Astrocyte of the hippocampus (primary cell): Measurements from ENCODE around the gene FAM9C.
A peak's percentile ranks its signal among the peaks of the same experiment; 100 is the strongest.
"Not testable (repeated sequence)": the region's sequence is repeated elsewhere in the genome, so short reads cannot be mapped to it uniquely, and the experiment has no call there.

Experiments used
- DNase-seq: peaks from one replicate; pipeline ENCODE4 v3.0.0; 2011; ENCODE audit warnings: low read depth, low spot score

The FAM9C gene

GRCh38 chrX:13044441-13044840 lies at the start of gene FAM9C:
FAM9C (minus strand) TSS chrX:13044620; CDS start chrX:13043789, 831 bp downstream.
- DNase-seq: no peak

GRCh38 chrX:13093529-13094140 lies 49.2 kb upstream of the FAM9C start:
- DNase-seq: no peak

GRCh38 chrX:13092455-13092941 lies 48.1 kb upstream of the FAM9C start:
- no peak for DNase-seq

- no peak for DNase-seq
These were observed 46.8 kb upstream of the FAM9C start for GRCh38 chrX:13091111-13091765.

GRCh38 chrX:13090339-13091110 lies 46.1 kb upstream of the FAM9C start:
- DNase-seq: no peak

GRCh38 chrX:13090027-13090338 lies 45.6 kb upstream of the FAM9C start:
- no peak for DNase-seq

- DNase-seq: no peak
These were observed 43.7 kb upstream of the FAM9C start for GRCh38 chrX:13088156-13088487.

GRCh38 chrX:13087322-13088155 lies 43.1 kb upstream of the FAM9C start:
- peak; percentile 35 for DNase-seq

- not testable (repeated sequence) for DNase-seq
These were observed 42.4 kb upstream of the FAM9C start for GRCh38 chrX:13086793-13087321.

GRCh38 chrX:13086076-13086475 lies 41.7 kb upstream of the FAM9C start:
- DNase-seq: no peak

GRCh38 chrX:13085526-13085925 lies 41.1 kb upstream of the FAM9C start:
- no peak for DNase-seq

- DNase-seq: no peak
These were observed 40.2 kb upstream of the FAM9C start for GRCh38 chrX:13084611-13085010.

- not testable (repeated sequence) for DNase-seq
These were observed 39.4 kb upstream of the FAM9C start for GRCh38 chrX:13083755-13084326.

GRCh38 chrX:13082206-13083065 lies 38.0 kb upstream of the FAM9C start:
- no peak for DNase-seq

GRCh38 chrX:13081395-13082205 lies 37.2 kb upstream of the FAM9C start:
- no peak for DNase-seq

GRCh38 chrX:13080128-13080795 lies 35.8 kb upstream of the FAM9C start:
- DNase-seq: no peak

GRCh38 chrX:13078739-13079444 lies 34.5 kb upstream of the FAM9C start:
- DNase-seq: peak; percentile 68

GRCh38 chrX:13077168-13077567 lies 32.7 kb upstream of the FAM9C start:
- no peak for DNase-seq
